ENCODE results near the gene TSPAN9. TPM values are rescaled to one million over a fixed set of nuclear protein-coding genes. Genes with fewer than 3 reads are reported as not detected.

The TSPAN9 gene
- total and polyA plus RNA-seq, 2 of the 4 experiments (the other 2 are of a cell fraction) = 17.7 to 39.1 TPM

- in situ Hi-C loops (cut with MboI; ENCODE audit: low sequenced_read_pairs) = no loop called here
- intact Hi-C loops (cut with micrococcal nuclease) = loop anchor here (10.0 kb wide), 2 partner anchors 179 to 569 kb away; partner anchors contain the start of gene PARP11
Observed at GRCh38 chr12:3305904-3306619, 228.9 kb downstream of the TSPAN9 start.

More at GRCh38 chr12:3305904-3306619, 228.9 kb downstream of the TSPAN9 start:
- WGBS, 2 experiments (ENCODE audit: extremely low coverage in 2 of 2, insufficient read length in 1 of 2) = 85% methylated on average over 11 of the region's 19 CpGs; no CpG with 5 or more reads in 1 of the 2 experiments
- no peak for DNase-seq
- H2AK5ac ChIP-seq (ENCODE audit: low read depth, low read length) = no peak overlapping the region
- H4K91ac ChIP-seq (ENCODE audit: insufficient read depth, low read depth, low read length) = no peak overlapping the region
- peaks cover 4% of the 10 kb centered on the region; the same call in 1 of the 2 replicates for H3K4me1 ChIP-seq (ENCODE audit: control insufficient read depth, insufficient read depth, low read length)
- H4K8ac ChIP-seq (ENCODE audit: low read depth in 2 of 2, low read length in 2 of 2) = no peak overlapping the region
- no peak overlapping the region for H3K14ac ChIP-seq (replicated peaks; ENCODE audit: low read depth, low read length)
- no peak overlapping the region for H2AK9ac ChIP-seq (replicated peaks; ENCODE audit: low read depth, low read length, poor library complexity)
- H4K5ac ChIP-seq (ENCODE audit: low read depth, low read length) = no peak overlapping the region
- peaks cover 29% of the 10 kb centered on the region; the same call in 1 of the 2 replicates for H3K27me3 ChIP-seq (ENCODE audit: control insufficient read depth, insufficient read depth, low read length)
- dilution Hi-C loops (cut with HindIII; ENCODE audit: low sequenced_read_pairs, unreplicated experiment) = no loop called here
- H3K79me1 ChIP-seq (ENCODE audit: low read depth in 1 of 2, low read length in 2 of 2) = no peaks in the 10 kb centered on the region
- H3K9me1 ChIP-seq (ENCODE audit: insufficient read depth, low read length) = peaks cover 7% of the 10 kb centered on the region
- no peak overlapping the region for H3K18ac ChIP-seq (ENCODE audit: low read depth, low read length)
- ATAC-seq (ENCODE audit: low read depth) = no peak
- ChIA-PET POLR2A (ENCODE audit: unreplicated experiment) (no interaction called here), CTCF (no interaction called here)
- no peak overlapping the region for H2BK15ac ChIP-seq (ENCODE audit: low read depth, low read length)
- H3K4ac ChIP-seq (ENCODE audit: low read depth, low read length) = no peak overlapping the region
- no peaks in the 10 kb centered on the region for H4K20me1 ChIP-seq (ENCODE audit: insufficient read depth, low read length)
- no peak overlapping the region for H3K23ac ChIP-seq (ENCODE audit: low read depth, low read length)
- no peak overlapping the region for H2BK20ac ChIP-seq (ENCODE audit: low read depth, low read length)
- peak overlapping the region; percentile 10 for H2AFZ ChIP-seq (replicated peaks; ENCODE audit: low read length, poor library complexity)
- no peak overlapping the region for H3K9ac ChIP-seq (ENCODE audit: low read depth, low read length)
- no peak overlapping the region for H2BK5ac ChIP-seq (ENCODE audit: low read depth, low read length, poor library complexity, severe bottlenecking)
- no peak overlapping the region for H3K4me3 ChIP-seq (ENCODE audit: insufficient read depth, low read depth, low read length)
- H3K56ac ChIP-seq (ENCODE audit: extremely low read depth, insufficient read depth, low read length) = no peak overlapping the region
- no peak overlapping the region for H3K27ac ChIP-seq (ENCODE audit: insufficient read depth, low read length)
- H3K9me3 ChIP-seq (ENCODE audit: control insufficient read depth, insufficient read depth, low read length) = no peaks in the 10 kb centered on the region
- no TSS peak for BruUV-seq (replicated peaks)
- no peak overlapping the region for H2BK120ac ChIP-seq (ENCODE audit: low read depth, low read length)
- H3K4me2 ChIP-seq (ENCODE audit: low read depth, low read length) = no peak overlapping the region
- TF ChIP-seq POLR2A (IDR thresholded peaks at IDR 0.05; ENCODE audit: low read depth, low read length) (no peak), MAZ (IDR thresholded peaks at IDR 0.05; ENCODE audit: borderline replicate concordance, low read depth, low read length) (no peak), RCOR1 (IDR thresholded peaks at IDR 0.05; ENCODE audit: insufficient replicate concordance, low read length) (no peak), MXI1 (IDR thresholded peaks at IDR 0.05; ENCODE audit: borderline replicate concordance, low read depth, low read length) (no peak), FOS (IDR thresholded peaks at IDR 0.05; ENCODE audit: low read depth, low read length) (no peak), CEBPB (IDR thresholded peaks at IDR 0.05; ENCODE audit: low read depth, low read length) (no peak), BHLHE40 (IDR thresholded peaks at IDR 0.05; ENCODE audit: low read depth, low read length) (no peak), MAFK (IDR thresholded peaks at IDR 0.05; ENCODE audit: low read depth, low read length) (no peak), NFE2L2 (IDR thresholded peaks at IDR 0.05; ENCODE audit: low read depth, low read length) (no peak), CHD1 (IDR thresholded peaks at IDR 0.05; ENCODE audit: low read depth, low read length) (no peak), ELK1 (IDR thresholded peaks at IDR 0.05; ENCODE audit: borderline replicate concordance, low read depth, low read length) (no peak), CTCF (conservative IDR thresholded peaks at IDR 0.05; ENCODE audit: low read depth, low read length) (no peak), SMC3 (IDR thresholded peaks at IDR 0.05; ENCODE audit: low read depth, low read length) (no peak), USF2 (IDR thresholded peaks at IDR 0.05; ENCODE audit: low read depth, low read length) (no peak), RAD21 (IDR thresholded peaks at IDR 0.05; ENCODE audit: low read length) (no peak)
- H3K36me3 ChIP-seq (ENCODE audit: control insufficient read depth, insufficient read depth, low read length) = no peaks in the 10 kb centered on the region
